Memory B cell (primary cell): ENCODE data around the gene STK25.
"Not testable (repeated sequence)": the region's sequence is repeated elsewhere in the genome, so short reads cannot be mapped to it uniquely, and the experiment has no call there.

Experiments
- ATAC-seq: fragments of 150-1000 bp; cut with Tn5 transposase; 2 replicates; pipeline ENCODE4 v1.10.0; 2021; ENCODE audit warnings: low read depth, mild to moderate bottlenecking, moderate library complexity
- DNase-seq, 2 donors: peaks; one replicate each; pipeline ENCODE4 v3.0.0; 2022; ENCODE audit warnings: low spot score in 2 of 2
- H3K27ac Mint-ChIP-seq: one replicate; pipeline ENCODE4 v1.8.0; 2022; ENCODE audit warnings: mild to moderate bottlenecking, moderate library complexity, mixed read lengths
- H3K27me3 Mint-ChIP-seq: one replicate; pipeline ENCODE4 v1.8.0; 2022; ENCODE audit warnings: mixed read lengths
- H3K36me3 Mint-ChIP-seq: one replicate; pipeline ENCODE4 v1.8.0; 2022; ENCODE audit warnings: mild to moderate bottlenecking, mixed read lengths
- H3K4me1 Mint-ChIP-seq: one replicate; pipeline ENCODE4 v1.8.0; 2022; ENCODE audit warnings: mixed read lengths
- H3K4me3 Mint-ChIP-seq: one replicate; pipeline ENCODE4 v1.8.0; 2022; ENCODE audit warnings: mild to moderate bottlenecking, moderate library complexity, mixed read lengths
- H3K9me3 Mint-ChIP-seq: one replicate; pipeline ENCODE4 v1.8.0; 2022; ENCODE audit warnings: mixed read lengths

The STK25 gene

GRCh38 chr2:241463276-241464135 lies 44.9 kb downstream of the STK25 start:
- H3K27me3 Mint-ChIP-seq = no peaks in the 10 kb centered on the region
- H3K27ac Mint-ChIP-seq = no peak overlapping the region
- H3K4me1 Mint-ChIP-seq = no peaks in the 10 kb centered on the region
- H3K9me3 Mint-ChIP-seq = no peaks in the 10 kb centered on the region
- no peak for DNase-seq
- ATAC-seq = no peak
- peaks cover 3% of the 10 kb centered on the region for H3K36me3 Mint-ChIP-seq
- H3K4me3 Mint-ChIP-seq = no peak overlapping the region

- DNase-seq = no peak
- Mint-ChIP-seq H3K4me3 (no peak overlapping the region), H3K27me3 (no peaks in the 10 kb centered on the region), H3K36me3 (peaks cover 3% of the 10 kb centered on the region), H3K9me3 (no peaks in the 10 kb centered on the region), H3K27ac (no peak overlapping the region), H3K4me1 (no peaks in the 10 kb centered on the region)
- ATAC-seq = no peak
Measured at GRCh38 chr2:241461693-241462677, 46.4 kb downstream of the STK25 start.

- Mint-ChIP-seq H3K36me3 (peaks cover 3% of the 10 kb centered on the region), H3K27me3 (no peaks in the 10 kb centered on the region), H3K9me3 (no peaks in the 10 kb centered on the region), H3K4me3 (no peak overlapping the region), H3K4me1 (no peaks in the 10 kb centered on the region), H3K27ac (no peak overlapping the region)
- DNase-seq = no peak
- no peak for ATAC-seq
Measured at GRCh38 chr2:241460631-241461030, 47.8 kb downstream of the STK25 start.

- no peaks in the 10 kb centered on the region for H3K4me1 Mint-ChIP-seq
- H3K27me3 Mint-ChIP-seq = no peaks in the 10 kb centered on the region
- no peak overlapping the region for H3K4me3 Mint-ChIP-seq
- DNase-seq (no peak), ATAC-seq (no peak)
- no peaks in the 10 kb centered on the region for H3K9me3 Mint-ChIP-seq
- no peaks in the 10 kb centered on the region for H3K36me3 Mint-ChIP-seq
- H3K27ac Mint-ChIP-seq = no peak overlapping the region
Measured at GRCh38 chr2:241459520-241459919, 48.9 kb downstream of the STK25 start.

- ATAC-seq (no peak), DNase-seq (no peak)
- Mint-ChIP-seq H3K36me3 (no peaks in the 10 kb centered on the region), H3K27ac (no peak overlapping the region), H3K4me1 (no peaks in the 10 kb centered on the region), H3K27me3 (no peaks in the 10 kb centered on the region), H3K9me3 (no peaks in the 10 kb centered on the region), H3K4me3 (no peak overlapping the region)
Measured at GRCh38 chr2:241458687-241459086, 49.7 kb downstream of the STK25 start.

- Mint-ChIP-seq H3K9me3 (no peaks in the 10 kb centered on the region), H3K4me3 (no peak overlapping the region), H3K27me3 (no peaks in the 10 kb centered on the region), H3K27ac (no peak overlapping the region), H3K4me1 (no peaks in the 10 kb centered on the region), H3K36me3 (no peaks in the 10 kb centered on the region)
- ATAC-seq (no peak), DNase-seq (no peak)
Measured at GRCh38 chr2:241456546-241456945, 51.8 kb downstream of the STK25 start.

GRCh38 chr2:241454837-241455485 lies 53.4 kb downstream of the STK25 start:
- H3K27me3 Mint-ChIP-seq = no peaks in the 10 kb centered on the region
- no peaks in the 10 kb centered on the region for H3K36me3 Mint-ChIP-seq

GRCh38 chr2:241453919-241454318 lies 54.5 kb downstream of the STK25 start:
- H3K36me3 Mint-ChIP-seq, H3K4me1 Mint-ChIP-seq, H3K9me3 Mint-ChIP-seq, ATAC-seq, H3K4me3 Mint-ChIP-seq, DNase-seq, H3K27ac Mint-ChIP-seq, H3K27me3 Mint-ChIP-seq: not testable (repeated sequence)

More at GRCh38 chr2:241454837-241455485, 53.4 kb downstream of the STK25 start:
- no peak overlapping the region for H3K4me3 Mint-ChIP-seq
- DNase-seq = no peak
- H3K9me3 Mint-ChIP-seq = no peaks in the 10 kb centered on the region
- no peak overlapping the region for H3K27ac Mint-ChIP-seq
- H3K4me1 Mint-ChIP-seq = no peaks in the 10 kb centered on the region
- ATAC-seq = no peak

- Mint-ChIP-seq H3K4me3 (no peak overlapping the region), H3K36me3 (peaks cover 9% of the 10 kb centered on the region), H3K9me3 (no peaks in the 10 kb centered on the region), H3K27me3 (peaks cover 1% of the 10 kb centered on the region), H3K27ac (no peak overlapping the region), H3K4me1 (no peaks in the 10 kb centered on the region)
- no peak for ATAC-seq
- DNase-seq = no peak
Measured at GRCh38 chr2:241451840-241452506, 56.4 kb downstream of the STK25 start.

- H3K27me3 Mint-ChIP-seq, DNase-seq, H3K27ac Mint-ChIP-seq, H3K4me1 Mint-ChIP-seq, H3K9me3 Mint-ChIP-seq, H3K36me3 Mint-ChIP-seq, H3K4me3 Mint-ChIP-seq, ATAC-seq: not testable (repeated sequence)
Measured at GRCh38 chr2:241450092-241450491, 58.3 kb downstream of the STK25 start.

GRCh38 chr2:241445426-241445825 lies 63.0 kb downstream of the STK25 start:
- H3K27ac Mint-ChIP-seq = no peak overlapping the region
- ATAC-seq = no peak
- H3K4me3 Mint-ChIP-seq = no peak overlapping the region
- no peak for DNase-seq
- peaks cover 13% of the 10 kb centered on the region for H3K4me1 Mint-ChIP-seq
- H3K36me3 Mint-ChIP-seq = peaks cover 27% of the 10 kb centered on the region
- peaks cover 1% of the 10 kb centered on the region for H3K27me3 Mint-ChIP-seq
- no peaks in the 10 kb centered on the region for H3K9me3 Mint-ChIP-seq

- H3K27ac Mint-ChIP-seq = peak overlapping the region; percentile 43
- H3K27me3 Mint-ChIP-seq = peaks cover 4% of the 10 kb centered on the region
- peak overlapping the region; percentile 12 for H3K4me3 Mint-ChIP-seq
- no peaks in the 10 kb centered on the region for H3K9me3 Mint-ChIP-seq
- H3K4me1 Mint-ChIP-seq = peaks cover 13% of the 10 kb centered on the region
- DNase-seq (peak; percentile 39 to 58), ATAC-seq (peak; percentile 86)
- H3K36me3 Mint-ChIP-seq = peaks cover 28% of the 10 kb centered on the region
Measured at GRCh38 chr2:241443486-241444223, 64.7 kb downstream of the STK25 start.
